NCI-H69 (cell line): ENCODE results near the gene KLHDC4.
A peak's percentile ranks its signal among the peaks of the same experiment; 100 is the strongest.
"Not testable (repeated sequence)": the region's sequence is repeated elsewhere in the genome, so short reads cannot be mapped to it uniquely, and the experiment has no call there.

Experiments used
- DNase-seq: peaks from one replicate; lab custom pipeline; 2025; lab: John Stamatoyannopoulos, UW

KLHDC4 gene

DNA sequence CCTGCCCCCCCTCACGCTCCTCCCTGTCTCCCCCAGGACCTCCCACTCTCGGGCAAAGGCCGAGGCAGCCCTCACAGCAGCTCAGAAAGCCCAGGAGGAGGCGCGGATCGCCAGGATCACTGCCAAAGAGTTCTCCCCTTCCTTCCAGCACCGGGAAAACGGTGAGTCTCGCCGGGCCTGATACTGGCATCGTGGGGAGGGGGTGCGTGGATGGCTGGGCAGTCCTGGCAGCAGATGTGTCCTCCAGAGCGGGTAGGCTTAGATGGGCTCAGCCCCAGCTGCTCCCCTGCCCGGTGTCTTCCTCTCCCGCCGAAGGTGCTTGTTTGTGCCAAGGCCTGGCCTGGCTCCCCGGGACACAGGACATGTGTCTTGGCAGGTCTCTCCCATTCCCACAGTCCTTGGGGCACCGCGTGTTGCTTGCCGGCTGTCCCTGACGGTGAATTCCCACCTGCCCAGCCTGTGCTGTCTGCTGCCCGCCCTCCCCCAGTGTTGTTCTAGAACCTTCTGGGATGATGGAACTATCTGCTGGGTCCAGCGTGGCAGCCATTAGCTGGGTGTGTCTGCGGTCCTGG lies 81.6 kb downstream of the KLHDC4 start:
- no peak for DNase-seq

DNA sequence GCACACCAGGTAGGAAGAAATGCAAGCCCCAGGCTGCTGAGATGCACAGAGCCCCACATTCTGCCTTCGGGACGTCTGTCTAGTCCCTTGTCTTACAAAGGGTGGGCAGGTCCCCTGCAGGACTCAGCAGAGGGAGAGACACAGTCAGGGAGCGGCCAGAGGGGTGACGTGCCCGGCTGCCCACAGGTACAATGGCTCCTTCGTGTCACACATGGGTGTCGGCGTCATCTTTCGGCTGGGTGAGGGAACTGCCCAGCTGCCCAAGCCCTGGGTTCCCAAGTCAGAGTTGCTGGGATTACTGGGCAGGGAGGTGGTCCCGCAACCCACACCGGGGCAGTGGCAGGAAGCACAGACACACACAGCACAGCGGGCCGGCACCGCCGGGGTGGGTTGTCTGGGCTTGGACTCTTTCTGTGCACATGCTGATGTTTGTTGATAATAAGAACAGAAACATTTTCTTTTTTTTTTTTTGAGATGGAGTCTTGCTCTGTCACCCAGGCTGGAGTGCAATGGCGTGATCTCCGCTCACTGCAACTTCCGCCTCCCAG lies 82.9 kb downstream of the KLHDC4 start:
- no peak for DNase-seq

DNA sequence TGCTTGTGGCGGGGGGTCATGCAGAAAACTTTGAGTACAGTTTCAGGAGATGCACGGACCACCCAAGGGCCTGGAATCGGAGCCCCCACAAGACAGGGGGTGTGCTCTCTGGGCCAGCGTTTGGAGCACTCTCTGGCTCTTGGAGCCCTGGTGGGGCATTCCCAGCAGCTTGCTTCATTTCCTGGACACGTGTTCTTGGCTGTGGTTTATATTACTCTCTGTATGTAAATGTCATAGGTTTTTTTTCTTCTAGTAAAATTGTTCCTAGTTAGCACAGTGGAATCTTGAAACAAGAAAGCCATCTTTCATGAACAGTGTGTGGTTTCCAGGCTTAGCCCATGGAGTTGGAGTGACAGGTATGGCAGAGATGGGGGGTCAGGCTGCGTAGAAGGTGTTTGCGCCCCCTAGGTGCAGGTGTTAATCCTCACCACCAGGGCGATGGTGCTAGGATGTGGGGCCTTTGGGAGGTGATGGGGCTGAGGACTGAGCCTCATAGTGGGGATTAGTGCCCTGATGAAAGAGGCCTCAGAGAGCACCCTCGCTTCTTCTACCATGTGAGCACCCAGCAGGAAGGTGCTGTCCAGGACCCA lies 83.7 kb downstream of the KLHDC4 start:
- DNase-seq: peak; percentile 7

DNA sequence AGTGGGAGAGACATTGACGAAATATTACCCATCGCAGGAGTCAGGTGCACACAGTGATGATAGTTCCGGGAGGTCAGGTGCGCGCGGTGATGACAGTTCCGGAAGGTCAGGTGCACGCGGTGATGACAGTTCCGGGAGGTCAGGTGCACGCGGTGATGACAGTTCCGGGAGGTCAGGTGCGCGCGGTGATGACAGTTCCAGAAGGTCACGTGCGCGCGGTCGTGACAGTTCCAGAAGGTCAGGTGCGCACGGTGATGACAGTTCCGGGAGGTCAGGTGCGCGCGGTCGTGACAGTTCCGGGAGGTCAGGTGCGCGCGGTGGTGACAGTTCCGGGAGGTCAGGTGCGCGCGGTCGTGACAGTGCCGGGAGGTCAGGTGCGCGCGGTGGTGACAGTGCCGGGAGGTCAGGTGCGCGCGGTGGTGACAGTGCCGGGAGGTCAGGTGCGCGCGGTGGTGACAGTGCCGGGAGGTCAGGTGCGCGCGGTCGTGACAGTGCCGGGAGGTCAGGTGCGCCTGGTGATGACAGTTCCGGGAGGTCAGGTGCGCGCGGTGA lies 84.7 kb downstream of the KLHDC4 start:
- not testable (repeated sequence) for DNase-seq

DNA sequence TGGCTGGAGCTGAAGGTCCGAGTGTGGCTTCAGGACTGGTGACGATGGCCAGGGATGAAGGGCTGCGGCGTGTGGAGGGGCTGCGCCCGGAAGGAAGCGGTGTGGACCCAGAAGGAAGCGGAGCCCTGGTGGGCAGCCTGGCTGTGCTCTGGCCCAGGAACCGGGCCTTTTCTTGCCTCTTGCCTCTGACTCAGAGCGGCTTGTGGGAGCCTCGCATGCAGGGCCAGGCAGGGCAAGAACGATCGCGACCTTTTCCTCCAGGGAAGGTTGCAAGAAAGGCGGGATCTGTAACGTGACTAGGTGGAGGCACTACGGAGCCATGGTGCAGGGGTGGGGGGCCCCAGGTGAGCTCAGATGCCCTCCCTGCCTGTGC lies 85.5 kb downstream of the KLHDC4 start:
- no peak for DNase-seq

DNA sequence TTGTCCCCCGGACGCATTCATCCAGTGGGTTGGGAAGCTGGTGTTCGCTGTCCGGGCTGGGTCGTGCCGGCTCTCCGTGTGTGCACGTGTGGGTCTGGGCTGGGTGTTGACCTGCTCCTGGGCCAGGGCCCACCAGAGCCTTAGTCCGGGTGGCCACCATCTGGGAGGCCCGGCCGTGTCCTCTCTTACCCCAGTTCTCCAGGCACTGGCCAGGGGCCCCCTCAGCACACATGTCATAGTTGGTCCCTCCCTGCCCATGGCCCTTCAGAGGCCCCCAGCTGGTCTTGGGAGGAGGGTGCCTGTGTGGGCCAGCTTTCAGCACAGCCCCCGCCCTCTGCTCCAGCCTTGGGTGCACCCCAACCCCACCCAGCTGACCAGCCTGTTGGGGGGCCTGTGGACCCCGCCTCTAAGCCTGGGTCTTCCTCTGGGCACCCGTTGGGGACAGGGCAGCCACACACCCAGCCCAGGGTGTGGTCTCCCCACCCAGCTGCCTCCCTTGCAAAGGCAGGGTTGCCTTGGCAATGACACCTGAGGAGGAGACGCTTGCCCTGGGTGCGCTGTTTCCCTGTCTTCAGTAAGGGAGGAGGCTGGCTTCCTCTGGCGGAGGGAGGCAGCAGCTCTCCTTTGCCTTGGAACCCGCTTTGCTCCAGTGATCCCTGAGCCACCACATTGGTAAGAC lies 86.1 kb downstream of the KLHDC4 start:
- peak; percentile 76 for DNase-seq

DNA sequence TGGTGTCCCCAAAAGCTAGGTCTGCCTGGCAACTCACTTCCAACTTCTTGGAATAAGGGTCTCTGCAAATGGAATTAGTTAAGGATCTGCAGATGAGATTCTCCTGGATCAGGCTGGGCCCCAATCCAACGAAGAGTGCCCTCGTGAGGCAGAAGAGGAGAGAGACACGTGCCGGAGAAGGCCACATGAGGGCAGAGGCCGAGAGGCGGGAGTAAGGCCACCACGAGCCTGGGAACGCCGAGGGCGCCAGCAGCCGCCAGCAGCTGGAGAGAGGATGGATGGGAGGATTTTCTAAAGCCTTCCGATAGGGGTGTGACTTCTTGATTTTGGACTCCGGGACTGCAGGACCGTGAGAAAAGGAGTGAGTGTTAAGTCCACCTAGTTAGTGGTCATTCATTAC lies 87.2 kb downstream of the KLHDC4 start:
- DNase-seq: no peak

DNA sequence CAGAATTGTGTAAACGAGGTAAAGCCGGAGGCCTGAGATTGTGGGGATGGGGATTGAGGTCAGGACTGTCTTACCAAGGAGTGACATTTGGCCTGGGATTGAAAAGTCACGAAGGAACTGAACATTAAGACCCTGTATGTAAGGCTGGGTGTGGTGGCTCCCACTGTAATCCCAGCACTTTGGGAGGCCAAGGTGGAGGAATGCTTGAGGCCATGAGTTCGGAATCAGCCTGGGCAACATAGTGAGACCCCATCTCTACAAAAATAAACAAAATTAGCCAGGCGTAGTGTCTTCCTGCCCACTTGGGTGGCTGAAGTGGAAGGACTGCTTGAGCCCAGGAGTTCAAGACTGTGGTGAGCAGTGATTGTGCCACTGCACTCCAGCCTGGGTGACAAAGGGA lies 88.0 kb downstream of the KLHDC4 start:
- DNase-seq: no peak

DNA sequence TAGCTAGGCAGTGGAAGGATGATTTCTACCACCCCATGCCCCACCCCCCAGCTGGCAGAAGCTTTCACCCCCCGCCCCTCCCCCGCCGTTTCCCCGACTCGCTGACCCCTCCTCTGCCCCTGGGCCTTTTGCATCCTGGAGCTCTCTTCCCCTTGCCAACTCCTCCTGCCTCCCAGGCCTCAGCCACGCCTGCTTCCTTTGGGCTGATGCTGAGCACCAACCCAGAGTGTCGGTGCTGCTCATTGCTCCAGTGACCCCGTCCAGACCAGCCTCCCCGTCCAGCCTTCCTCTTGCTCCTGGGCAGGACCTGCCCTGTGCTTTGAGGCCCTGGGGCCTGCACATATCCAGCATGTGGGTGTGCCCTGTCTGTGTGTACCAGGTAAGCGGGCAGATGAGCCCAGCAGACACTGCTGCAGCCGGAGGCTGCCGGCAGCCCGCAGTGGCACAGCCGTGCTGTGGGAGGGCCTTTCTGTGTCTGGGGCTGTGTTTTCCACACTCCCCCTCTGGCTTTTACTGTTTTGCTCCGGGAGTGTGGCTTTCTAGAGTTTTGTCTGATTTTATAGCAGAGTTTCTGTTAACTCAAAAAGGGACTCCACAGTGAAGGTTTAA lies 90.6 kb downstream of the KLHDC4 start:
- DNase-seq: peak; percentile 69

DNA sequence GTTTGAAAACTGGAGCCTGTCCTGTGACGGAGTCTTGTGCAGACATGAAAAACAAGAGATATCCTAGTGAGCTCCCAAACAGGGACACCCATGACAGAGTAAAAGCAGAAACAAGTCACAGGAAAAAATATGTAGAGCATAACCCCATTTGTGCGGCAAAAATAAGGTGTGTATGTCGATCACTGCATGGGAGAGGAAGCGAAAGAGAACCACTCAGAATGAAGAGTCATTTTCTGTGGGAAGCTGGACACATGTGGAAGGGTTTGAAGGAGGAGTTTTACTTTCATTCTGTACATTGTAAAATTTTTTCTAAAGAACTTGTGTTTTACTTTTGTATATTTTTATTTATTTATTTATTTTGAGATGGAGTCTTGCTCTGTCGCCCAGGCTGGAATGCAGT lies 91.4 kb downstream of the KLHDC4 start:
- DNase-seq: no peak

DNA sequence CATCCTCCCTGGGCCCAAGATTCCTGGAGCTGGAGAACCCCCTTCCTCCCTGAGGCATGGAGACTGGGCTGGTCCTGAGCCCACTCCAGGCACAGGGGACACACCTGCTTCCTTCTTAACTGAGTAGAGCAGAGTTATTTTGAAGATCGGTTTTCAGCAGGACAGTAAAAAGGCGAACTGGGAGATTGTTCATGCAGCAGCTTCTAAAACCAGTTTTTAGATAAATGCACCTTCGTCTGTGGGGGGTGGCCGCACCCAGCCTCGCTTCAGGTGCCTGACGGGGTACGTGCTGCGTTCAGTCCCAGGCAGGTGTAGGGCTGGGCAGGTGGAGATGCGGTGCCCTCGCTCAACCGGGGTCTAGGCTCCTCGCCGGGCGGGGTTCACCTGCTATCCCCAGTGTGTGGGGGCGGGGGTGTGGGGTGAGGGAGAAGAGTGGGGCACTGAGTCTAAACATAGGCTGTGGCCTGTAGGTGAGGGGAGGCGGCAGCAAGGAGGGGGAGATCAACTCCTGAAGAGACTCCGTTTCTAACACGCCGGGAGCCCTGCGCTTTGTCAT lies 94.0 kb downstream of the KLHDC4 start:
- DNase-seq: no peak

DNA sequence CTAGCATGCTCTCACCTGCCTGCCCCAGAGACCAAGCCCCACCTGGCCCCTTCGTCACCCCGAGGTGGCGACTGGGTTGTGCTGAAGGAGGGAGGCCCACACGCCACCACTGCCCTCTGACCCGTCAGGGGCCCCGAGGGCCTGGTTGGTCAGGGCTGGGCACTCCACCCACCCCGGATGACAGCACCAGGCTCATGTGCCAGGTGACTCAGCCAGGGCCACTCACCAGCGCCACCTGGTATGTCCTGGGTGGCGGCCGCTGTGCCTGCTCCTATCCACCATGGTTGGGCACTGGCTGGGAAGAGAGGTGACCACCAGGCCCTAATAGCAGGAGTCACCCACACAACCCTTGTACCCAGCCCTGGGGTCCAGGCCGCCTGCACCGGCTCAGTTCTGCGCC lies 94.6 kb downstream of the KLHDC4 start:
- DNase-seq: no peak

DNA sequence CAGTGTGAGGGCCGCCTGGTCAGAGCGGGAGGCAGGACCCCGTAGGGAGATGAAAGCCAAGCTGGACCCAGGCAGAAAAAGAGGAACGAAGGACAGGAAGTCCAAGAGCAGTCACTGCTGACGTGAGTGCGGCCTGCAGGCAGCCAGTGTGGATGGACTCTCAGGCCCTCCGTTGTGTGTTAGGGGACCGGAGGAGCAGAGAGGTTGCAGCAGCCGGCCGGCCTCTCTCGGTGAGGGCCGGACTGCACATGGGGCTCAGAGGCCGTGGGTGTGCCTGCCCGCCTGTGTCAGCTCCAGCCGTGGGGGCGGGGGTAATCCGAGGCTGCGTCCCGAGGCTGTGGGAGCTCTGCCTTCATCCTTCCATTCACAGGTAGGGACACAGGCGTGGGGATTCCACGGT lies 96.1 kb downstream of the KLHDC4 start:
- DNase-seq: no peak

DNA sequence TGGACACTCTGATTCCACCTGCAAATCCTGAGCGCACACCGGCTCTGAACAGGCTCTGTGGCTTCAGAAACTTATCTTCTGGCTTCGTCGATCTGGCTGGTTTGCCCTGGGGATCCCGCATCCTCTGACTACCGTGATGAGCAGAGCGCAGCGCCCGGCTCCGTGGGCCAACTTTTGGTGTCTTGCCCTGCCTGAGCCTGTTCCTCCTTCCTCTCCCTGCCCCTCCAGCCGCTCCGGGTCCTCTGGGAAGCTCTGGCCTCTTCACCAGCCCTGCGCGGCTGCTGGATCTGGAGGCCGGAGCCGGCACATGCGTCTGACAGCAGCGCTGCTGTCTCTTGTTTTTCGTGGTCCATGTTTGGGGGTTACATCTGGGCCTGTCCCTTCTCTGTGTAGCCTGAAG lies 97.8 kb downstream of the KLHDC4 start:
- no peak for DNase-seq

DNA sequence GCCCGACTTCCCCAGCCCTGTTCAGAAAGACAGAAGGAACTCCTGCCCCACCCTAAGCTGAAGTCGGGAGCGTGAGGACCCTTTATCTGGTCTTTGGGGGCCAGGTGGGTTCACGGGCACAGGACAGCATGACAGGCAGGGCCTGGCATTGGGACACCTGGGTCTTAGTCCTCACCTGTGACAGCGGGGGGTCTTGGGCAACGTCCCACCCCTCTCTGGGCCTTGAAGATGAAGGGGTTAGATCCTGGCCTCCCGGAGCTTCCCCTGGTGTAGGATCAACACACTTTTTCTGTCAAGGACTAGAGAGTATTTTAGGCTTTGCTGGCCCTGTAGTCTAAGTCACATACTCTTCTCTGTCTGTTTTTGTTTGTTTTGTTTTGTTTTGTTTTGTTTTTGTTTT lies 98.3 kb downstream of the KLHDC4 start:
- no peak for DNase-seq

DNA sequence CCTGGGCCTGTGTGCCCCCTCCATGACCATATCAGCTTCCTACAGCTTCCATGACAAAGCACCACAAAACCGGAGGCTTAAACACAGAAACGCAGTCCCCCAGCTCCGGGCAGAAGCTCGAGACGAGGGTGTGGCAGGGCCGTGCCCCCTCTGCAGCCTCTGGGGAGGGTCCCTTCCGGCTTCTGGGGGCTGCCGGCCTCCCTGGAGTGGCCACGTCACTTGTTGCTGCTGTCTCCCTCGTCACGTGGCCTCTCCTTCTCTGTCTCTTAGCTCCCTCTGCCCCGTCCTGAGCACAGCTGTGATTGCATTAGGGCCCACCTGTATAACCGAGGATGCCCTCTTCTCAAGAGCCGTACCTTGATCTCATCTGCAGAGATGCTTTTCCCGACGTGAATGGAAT lies 98.9 kb downstream of the KLHDC4 start:
- no peak for DNase-seq

DNA sequence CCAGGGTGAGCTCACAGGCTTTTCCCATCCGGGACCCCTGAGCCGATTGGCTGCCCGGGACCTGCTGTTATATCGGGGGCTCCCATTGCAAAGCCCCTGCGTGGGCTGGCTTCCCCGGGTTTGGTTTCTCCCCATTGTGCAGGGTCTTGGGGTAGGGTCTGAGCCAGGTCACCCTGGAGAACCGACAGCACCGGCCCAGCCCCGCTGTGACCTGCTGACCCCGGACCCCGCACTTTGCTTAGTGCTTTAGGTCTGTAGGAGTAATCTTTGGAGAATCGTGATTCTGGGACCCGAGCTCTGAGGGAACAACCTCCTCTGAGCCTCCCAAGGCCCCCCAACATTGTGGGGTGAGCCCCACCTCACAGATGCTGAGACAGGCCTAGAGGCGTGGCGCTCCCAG lies 100.6 kb downstream of the KLHDC4 start:
- no peak for DNase-seq

DNA sequence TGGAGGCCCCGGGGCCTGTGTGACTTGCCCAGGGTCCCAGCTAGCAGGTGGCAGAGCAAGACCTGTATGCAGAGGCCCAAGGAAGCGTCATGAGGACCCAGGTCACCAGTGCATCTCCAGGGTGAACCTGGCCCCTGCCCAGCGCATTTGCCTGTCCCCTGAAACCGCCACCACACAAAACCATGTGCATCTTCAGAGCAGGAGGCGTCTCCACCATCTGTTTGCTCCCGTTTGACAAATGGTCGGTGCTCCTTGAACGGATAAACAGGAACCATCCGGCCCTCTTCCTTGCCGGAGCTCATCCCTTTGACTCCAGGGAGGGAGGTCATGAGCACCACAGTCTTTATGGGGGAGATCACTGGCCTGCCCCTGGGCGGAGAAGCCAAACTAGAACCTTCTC lies 101.0 kb downstream of the KLHDC4 start:
- DNase-seq: no peak

DNA sequence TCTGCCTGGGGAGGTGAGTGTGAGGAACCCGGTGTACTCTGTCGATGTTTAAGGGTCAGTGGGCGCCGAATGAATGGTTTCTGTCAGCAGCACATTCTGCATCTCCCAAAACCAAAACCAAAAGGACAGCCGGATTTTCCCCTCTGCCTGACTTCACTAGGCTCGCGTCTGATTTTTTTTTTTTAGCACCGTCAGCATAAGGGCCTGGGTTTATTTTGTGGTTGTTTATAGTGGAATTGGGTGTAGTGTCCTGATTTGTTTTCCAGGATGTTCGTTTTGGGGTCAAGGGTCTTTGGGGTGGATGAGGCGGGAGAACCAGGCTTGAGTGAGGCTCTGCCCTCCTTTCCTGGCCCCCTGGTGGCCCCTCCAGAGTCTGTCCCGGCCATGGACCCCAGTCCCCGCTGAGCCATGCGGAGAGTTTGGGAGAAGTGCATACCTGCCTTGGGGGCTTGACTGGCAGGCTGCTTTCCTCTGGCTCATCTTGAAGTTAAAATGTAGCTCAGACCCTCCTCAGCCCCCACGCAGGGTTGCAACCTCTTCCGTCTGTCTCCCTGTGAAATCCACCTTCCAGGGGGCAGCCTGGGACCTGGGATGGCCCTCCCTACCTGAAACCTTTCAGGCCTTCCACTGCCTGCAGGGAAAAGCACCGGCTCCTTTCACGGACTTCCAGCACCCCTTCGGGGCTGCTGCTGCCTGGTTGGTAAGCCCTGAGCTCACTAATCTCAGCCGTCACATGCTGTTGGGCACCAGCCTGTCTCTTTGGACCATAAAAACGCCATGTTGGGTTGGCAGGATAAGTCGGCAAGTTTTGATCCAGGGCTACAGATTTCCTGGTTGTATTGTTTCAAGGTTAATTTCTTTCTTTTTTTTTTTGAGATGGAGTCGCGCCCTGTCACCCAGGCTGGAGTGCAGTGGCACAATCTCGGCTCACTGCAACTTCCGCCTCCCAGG lies 103.3 kb downstream of the KLHDC4 start:
- no peak for DNase-seq

DNA sequence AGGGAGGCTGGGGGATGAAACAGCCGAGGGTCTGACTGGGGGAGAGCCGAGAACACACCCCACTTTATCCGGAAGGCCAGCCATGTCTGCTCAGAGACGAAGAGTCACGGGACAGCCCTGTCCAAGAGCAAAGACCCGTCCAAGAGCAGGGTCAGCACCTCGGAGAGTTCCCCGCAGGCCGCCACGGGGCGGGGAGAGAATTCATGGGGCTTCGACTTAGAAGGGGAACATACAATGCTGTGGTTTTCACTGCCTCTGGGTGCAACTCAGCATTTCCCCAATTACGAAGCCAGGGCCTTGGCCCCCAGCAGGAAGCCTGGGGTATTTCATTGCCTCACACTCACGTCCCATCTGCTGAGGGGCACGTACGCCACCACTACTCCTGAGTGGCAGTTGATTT lies 104.2 kb downstream of the KLHDC4 start:
- DNase-seq: no peak

DNA sequence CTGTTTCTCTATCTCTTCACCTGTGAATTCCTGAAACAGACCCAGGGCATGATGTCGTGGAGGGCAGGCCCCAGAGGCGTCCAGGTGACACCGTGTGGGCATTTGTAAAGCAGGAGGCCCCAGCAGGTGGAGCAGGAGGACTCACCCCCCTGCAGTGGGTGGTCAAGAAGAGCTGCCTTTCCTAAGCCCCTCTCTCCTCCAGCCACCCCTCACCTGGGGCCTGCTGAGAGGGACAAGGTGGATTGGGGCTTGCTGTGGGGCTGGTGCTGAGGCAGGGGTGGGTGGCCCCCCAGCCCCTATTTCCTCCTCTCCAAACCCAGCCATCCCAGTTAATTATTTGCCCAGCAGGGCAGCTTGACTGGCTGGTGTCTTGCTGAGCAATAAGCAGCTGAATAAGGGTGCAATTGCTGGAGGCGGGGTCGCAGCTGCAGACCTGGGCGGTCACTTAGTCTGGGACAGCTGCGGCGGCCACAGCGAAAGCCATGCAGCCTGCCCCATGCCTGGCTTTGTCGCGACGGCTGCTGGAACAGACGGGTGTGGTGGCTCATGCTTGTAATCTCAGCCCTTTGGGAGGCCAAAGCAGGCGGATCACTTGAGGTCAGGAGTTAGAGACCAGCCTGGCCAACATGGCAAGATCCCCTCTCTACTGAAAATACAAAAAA lies 107.1 kb downstream of the KLHDC4 start:
- DNase-seq: peak; percentile 66
